Suprapubic skin (tissue), 3 donors: Measurements from ENCODE around the gene CFAP90.

Experiments used
- CTCF ChIP-seq, 2 donors: fragments of 200-600 bp in 1 of 2; fragments of 450-650 bp in 1 of 2; sonication (generic) in 1 of 2; IDR thresholded peaks; one replicate each; pipeline ENCODE4 v1.5.1; 2016 to 2019; ENCODE audit warnings: antibody characterized with exemption in 2 of 2, mild to moderate bottlenecking in 1 of 2, moderate library complexity in 1 of 2
- EP300 ChIP-seq: sonication (generic); formaldehyde crosslinking; IDR thresholded peaks from one replicate; pipeline ENCODE4 v1.6.1; 2017; ENCODE audit warnings: antibody characterized with exemption
- POLR2A ChIP-seq, 2 donors: fragments of 450-650 bp; IDR thresholded peaks; one replicate each; pipeline ENCODE4 v1.6.1; 2017; ENCODE audit warnings: antibody characterized with exemption in 2 of 2, mild to moderate bottlenecking in 2 of 2, moderate library complexity in 2 of 2

- TF ChIP-seq CTCF (IDR thresholded peaks at IDR 0.05), result no peak
- TF ChIP-seq POLR2A (IDR thresholded peaks at IDR 0.05), result no peak
- no peak for TF ChIP-seq EP300
Observed at GRCh38 chr5:7781899-7782298, 69.0 kb downstream of the CFAP90 start.
